ENCODE results near the gene AMELX. TPM values are rescaled to one million over a fixed set of nuclear protein-coding genes. Genes with fewer than 3 reads are reported as not detected.

Gene AMELX
- not detected for total RNA-seq

- POLR2A ChIA-PET, result no interaction called here
- H3K27ac Mint-ChIP-seq, result no peak within 1 kb of the TSS
- intact Hi-C loops (cut with micrococcal nuclease), result no loop called here
- ATAC-seq (no peak), DNase-seq (no peak)
- no peaks in the 10 kb centered on the region for H3K27me3 Mint-ChIP-seq
- CTCF ChIA-PET, result no interaction called here
- TF ChIP-seq CTCF (IDR thresholded peaks at IDR 0.05), result no peak
- no peak within 1 kb of the TSS for H3K4me3 Mint-ChIP-seq
- H3K9me3 Mint-ChIP-seq, result no peaks in the 10 kb centered on the region
- H3K36me3 Mint-ChIP-seq (ENCODE audit: low read depth), result no peaks in the 10 kb centered on the region
- H3K4me1 Mint-ChIP-seq (ENCODE audit: low read depth), result no peaks in the 10 kb centered on the region
These were observed at the start of gene AMELX for GRCh38 chrX:11293113-11293512. AMELX (plus strand) TSS chrX:11293413; CDS start chrX:11294789, 1,376 bp downstream.

- TF ChIP-seq CTCF (IDR thresholded peaks at IDR 0.05), result no peak
- H3K27me3 Mint-ChIP-seq, result no peaks in the 10 kb centered on the region
- intact Hi-C loops (cut with micrococcal nuclease), result no loop called here
- H3K27ac Mint-ChIP-seq, result no peak overlapping the region
- no peaks in the 10 kb centered on the region for H3K9me3 Mint-ChIP-seq
- ATAC-seq (no peak), DNase-seq (no peak)
- no peak overlapping the region for H3K4me3 Mint-ChIP-seq
- CTCF ChIA-PET, result no interaction called here
- H3K4me1 Mint-ChIP-seq (ENCODE audit: low read depth), result no peaks in the 10 kb centered on the region
- H3K36me3 Mint-ChIP-seq (ENCODE audit: low read depth), result no peaks in the 10 kb centered on the region
- POLR2A ChIA-PET, result no interaction called here
These were observed 48.6 kb upstream of the AMELX start for GRCh38 chrX:11244636-11245035.

- ATAC-seq, result no peak
- Mint-ChIP-seq H3K36me3 (ENCODE audit: low read depth) (no peaks in the 10 kb centered on the region), H3K4me3 (no peak overlapping the region), H3K27me3 (no peaks in the 10 kb centered on the region), H3K4me1 (ENCODE audit: low read depth) (no peaks in the 10 kb centered on the region), H3K9me3 (no peaks in the 10 kb centered on the region), H3K27ac (no peak overlapping the region)
- no peak for DNase-seq
- ChIA-PET POLR2A (no interaction called here), CTCF (no interaction called here)
- TF ChIP-seq CTCF (IDR thresholded peaks at IDR 0.05), result no peak
- intact Hi-C loops (cut with micrococcal nuclease), result no loop called here
These were observed 38.6 kb upstream of the AMELX start for GRCh38 chrX:11254417-11255109.

- TF ChIP-seq CTCF (IDR thresholded peaks at IDR 0.05), result no peak
- ATAC-seq (no peak), DNase-seq (no peak)
- no peaks in the 10 kb centered on the region for H3K27me3 Mint-ChIP-seq
- intact Hi-C loops (cut with micrococcal nuclease), result no loop called here
- H3K9me3 Mint-ChIP-seq, result no peaks in the 10 kb centered on the region
- CTCF ChIA-PET, result no interaction called here
- H3K36me3 Mint-ChIP-seq (ENCODE audit: low read depth), result no peaks in the 10 kb centered on the region
- no peak overlapping the region for H3K4me3 Mint-ChIP-seq
- no peak overlapping the region for H3K27ac Mint-ChIP-seq
- POLR2A ChIA-PET, result no interaction called here
- no peaks in the 10 kb centered on the region for H3K4me1 Mint-ChIP-seq (ENCODE audit: low read depth)
These were observed 35.9 kb upstream of the AMELX start for GRCh38 chrX:11257290-11257689.

GRCh38 chrX:11257711-11258110, 35.5 kb upstream of the AMELX start:
- DNase-seq (no peak), ATAC-seq (no peak)
- ChIA-PET POLR2A (no interaction called here), CTCF (no interaction called here)
- Mint-ChIP-seq H3K27ac (no peak overlapping the region), H3K4me1 (ENCODE audit: low read depth) (no peaks in the 10 kb centered on the region), H3K9me3 (no peaks in the 10 kb centered on the region), H3K4me3 (no peak overlapping the region), H3K36me3 (ENCODE audit: low read depth) (no peaks in the 10 kb centered on the region), H3K27me3 (no peaks in the 10 kb centered on the region)
- TF ChIP-seq CTCF (IDR thresholded peaks at IDR 0.05), result no peak
- intact Hi-C loops (cut with micrococcal nuclease), result no loop called here
